LNCaP clone FGC (cell line): ENCODE results near the gene SCN2B.
A peak's percentile ranks its signal among the peaks of the same experiment; 100 is the strongest.

Experiments
- DNase-seq: peaks from one replicate; pipeline ENCODE4 v3.0.0-alpha.2; 2011; ENCODE audit warnings: low read depth
- H3K4me3 ChIP-seq: 2 replicates; pipeline ENCODE4 v1.5.1; 2011; ENCODE audit warnings: mild to moderate bottlenecking, low read depth, low read length, control low read depth
- TF ChIP-seq, protein P1 (sequence below): IDR thresholded peaks from 2 replicates; pipeline ENCODE4 v1.5.1; 2012; ENCODE audit warnings: mild to moderate bottlenecking; ENCODE audit not compliant: control insufficient read depth, insufficient read depth; ENCODE audit errors: extremely low read depth

SCN2B gene

GRCh38 chr11:118174006-118174567, 2.4 kb downstream of the SCN2B start:
- TF ChIP-seq, protein P1, sequence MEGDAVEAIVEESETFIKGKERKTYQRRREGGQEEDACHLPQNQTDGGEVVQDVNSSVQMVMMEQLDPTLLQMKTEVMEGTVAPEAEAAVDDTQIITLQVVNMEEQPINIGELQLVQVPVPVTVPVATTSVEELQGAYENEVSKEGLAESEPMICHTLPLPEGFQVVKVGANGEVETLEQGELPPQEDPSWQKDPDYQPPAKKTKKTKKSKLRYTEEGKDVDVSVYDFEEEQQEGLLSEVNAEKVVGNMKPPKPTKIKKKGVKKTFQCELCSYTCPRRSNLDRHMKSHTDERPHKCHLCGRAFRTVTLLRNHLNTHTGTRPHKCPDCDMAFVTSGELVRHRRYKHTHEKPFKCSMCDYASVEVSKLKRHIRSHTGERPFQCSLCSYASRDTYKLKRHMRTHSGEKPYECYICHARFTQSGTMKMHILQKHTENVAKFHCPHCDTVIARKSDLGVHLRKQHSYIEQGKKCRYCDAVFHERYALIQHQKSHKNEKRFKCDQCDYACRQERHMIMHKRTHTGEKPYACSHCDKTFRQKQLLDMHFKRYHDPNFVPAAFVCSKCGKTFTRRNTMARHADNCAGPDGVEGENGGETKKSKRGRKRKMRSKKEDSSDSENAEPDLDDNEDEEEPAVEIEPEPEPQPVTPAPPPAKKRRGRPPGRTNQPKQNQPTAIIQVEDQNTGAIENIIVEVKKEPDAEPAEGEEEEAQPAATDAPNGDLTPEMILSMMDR: no peak
- H3K4me3 ChIP-seq: no peak overlapping the region
- DNase-seq: no peak

- no peak for DNase-seq
- TF ChIP-seq, protein P1: no peak
- H3K4me3 ChIP-seq: no peak overlapping the region
Measured at GRCh38 chr11:118172356-118172755, 4.1 kb downstream of the SCN2B start.

GRCh38 chr11:118171269-118172062, 5.0 kb downstream of the SCN2B start:
- DNase-seq: no peak
- TF ChIP-seq, protein P1: peak; percentile 92
- H3K4me3 ChIP-seq: no peak overlapping the region

DNA sequence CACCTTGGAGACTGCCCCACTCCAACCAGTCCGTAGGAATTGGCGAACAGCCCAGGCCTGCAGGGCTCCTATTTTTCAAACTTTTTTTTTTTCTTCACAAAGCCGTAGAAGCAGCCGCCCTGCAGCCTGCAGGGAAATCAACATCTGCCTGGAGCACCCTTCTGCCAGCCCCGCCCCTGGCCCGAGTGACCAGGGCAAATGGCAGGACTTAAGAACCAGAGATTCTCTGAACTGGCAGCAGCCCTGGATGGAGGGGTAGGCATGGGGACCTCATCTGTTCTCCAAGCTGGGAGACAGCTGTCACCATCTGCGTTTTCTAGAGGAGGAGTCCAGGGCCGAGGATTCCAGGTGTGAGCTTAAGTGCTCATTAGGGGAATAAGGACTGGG, 5.6 kb downstream of the SCN2B start:
- no peak for DNase-seq
- H3K4me3 ChIP-seq: no peak overlapping the region
- TF ChIP-seq, protein P1: no peak

- no peak for DNase-seq
- TF ChIP-seq, protein P1: no peak
Measured at GRCh38 chr11:118170231-118170630, 6.2 kb downstream of the SCN2B start.

GRCh38 chr11:118169300-118170140, 6.9 kb downstream of the SCN2B start:
- TF ChIP-seq, protein P1: no peak
- no peak overlapping the region for H3K4me3 ChIP-seq
- no peak for DNase-seq

More at GRCh38 chr11:118170231-118170630, 6.2 kb downstream of the SCN2B start:
- H3K4me3 ChIP-seq: no peak overlapping the region
